HEK293 (cell line): Measurements from ENCODE around the gene KRT15.
A peak's percentile ranks its signal among the peaks of the same experiment; 100 is the strongest.

Experiments
- CTCF ChIA-PET: fragments of 350-600 bp; formaldehyde crosslinking; extraction: SDS; loops from one replicate; lab custom pipeline; 2021; ENCODE audit warnings: antibody characterized with exemption; lab: Yijun Ruan, JAX
- POLR2A ChIA-PET: fragments of 300-600 bp; formaldehyde crosslinking; extraction: SDS; loops from one replicate; lab custom pipeline; 2020; ENCODE audit warnings: antibody characterized with exemption, inconsistent platforms; lab: Yijun Ruan, JAX
- H3K27ac ChIP-seq: fragments of 200-500 bp; sonication (Bioruptor generic); 2 replicates; pipeline ENCODE4 v1.5.1; 2014; ENCODE audit warnings: low read depth, low read length, control low read depth, inconsistent platforms; ENCODE audit errors: extremely low read depth
- H3K36me3 ChIP-seq, 2 experiments: fragments of 200-500 bp in 1 of 2; sonication (Bioruptor generic) in 1 of 2; 1 replicate in 1 of 2; 2 replicates in 1 of 2; pipeline ENCODE4 v1.5.1; 2014 to 2017; ENCODE audit warnings: inconsistent platforms in 2 of 2, low read length in 2 of 2; ENCODE audit not compliant: control insufficient read depth in 2 of 2, insufficient read depth in 1 of 2
- H3K4me1 ChIP-seq: fragments of 200-500 bp; sonication (Bioruptor generic); 2 replicates; pipeline ENCODE4 v1.5.1; 2014; ENCODE audit warnings: mild to moderate bottlenecking, low read length, inconsistent platforms; ENCODE audit not compliant: control insufficient read depth, insufficient read depth
- H3K4me3 ChIP-seq: 2 replicates; pipeline ENCODE4 v1.5.1; 2011; ENCODE audit warnings: low read depth, mild to moderate bottlenecking, control low read depth, low read length, moderate library complexity
- H3K9me3 ChIP-seq: fragments of 200-500 bp; sonication (Bioruptor generic); 2 replicates; pipeline ENCODE4 v1.5.1; 2014; ENCODE audit warnings: low read depth, low read length, inconsistent platforms; ENCODE audit not compliant: control insufficient read depth, insufficient read depth
- INSM2 ChIP-seq: fragments of 450-650 bp; formaldehyde crosslinking; IDR thresholded peaks from 2 replicates; pipeline ENCODE4 v1.5.1; 2016; ENCODE audit warnings: missing biosample characterization, missing genetic modification characterization
- KLF7 ChIP-seq: fragments of 450-650 bp; formaldehyde crosslinking; IDR thresholded peaks from 2 replicates; pipeline ENCODE4 v1.5.1; 2016; ENCODE audit warnings: missing biosample characterization, missing genetic modification characterization, borderline replicate concordance
- KLF8 ChIP-seq: fragments of 450-650 bp; formaldehyde crosslinking; IDR thresholded peaks from 2 replicates; pipeline ENCODE4 v1.5.1; 2016; ENCODE audit warnings: missing biosample characterization, missing genetic modification characterization
- KLF9 ChIP-seq: fragments of 450-650 bp; formaldehyde crosslinking; IDR thresholded peaks from 2 replicates; pipeline ENCODE4 v1.5.1; 2016; ENCODE audit warnings: missing biosample characterization, missing genetic modification characterization, low read depth
- PBX3 ChIP-seq: sonication (generic); formaldehyde crosslinking; IDR thresholded peaks from 2 replicates; pipeline ENCODE4 v1.8.1; 2022; ENCODE audit warnings: mild to moderate bottlenecking, moderate library complexity, missing genetic modification reagents
- RBAK ChIP-seq: fragments of 450-650 bp; formaldehyde crosslinking; IDR thresholded peaks from 2 replicates; pipeline ENCODE4 v1.5.1; 2016; ENCODE audit warnings: missing biosample characterization, missing genetic modification characterization
- SETDB1 ChIP-seq: IDR thresholded peaks from one replicate; pipeline ENCODE4 v1.6.1; 2017; ENCODE audit warnings: mild to moderate bottlenecking, low read length, moderate library complexity, mixed read lengths; ENCODE audit not compliant: insufficient read length
- ZBTB11 ChIP-seq: fragments of 450-650 bp; formaldehyde crosslinking; conservative IDR thresholded peaks from 2 replicates; pipeline ENCODE4 v1.5.1; 2016; ENCODE audit warnings: low read depth, missing biosample characterization, missing genetic modification characterization
- ZIC2 ChIP-seq: fragments of 450-650 bp; formaldehyde crosslinking; IDR thresholded peaks from 2 replicates; pipeline ENCODE4 v1.5.1; 2016; ENCODE audit warnings: missing biosample characterization, missing genetic modification characterization
- ZNF114 ChIP-seq: fragments of 450-650 bp; formaldehyde crosslinking; IDR thresholded peaks from 2 replicates; pipeline ENCODE4 v1.5.0; 2017; ENCODE audit warnings: missing biosample characterization, missing genetic modification characterization
- ZNF155 ChIP-seq: fragments of 450-650 bp; formaldehyde crosslinking; IDR thresholded peaks from 2 replicates; pipeline ENCODE4 v1.5.1; 2016; ENCODE audit warnings: missing biosample characterization, missing genetic modification characterization
- ZNF174 ChIP-seq: fragments of 450-650 bp; formaldehyde crosslinking; IDR thresholded peaks from 2 replicates; pipeline ENCODE4 v1.5.0; 2017; ENCODE audit warnings: missing biosample characterization, mild to moderate bottlenecking, missing genetic modification characterization
- ZNF175 ChIP-seq: fragments of 450-650 bp; formaldehyde crosslinking; IDR thresholded peaks from 2 replicates; pipeline ENCODE4 v1.5.1; 2016; ENCODE audit warnings: missing biosample characterization, missing genetic modification characterization
- ZNF223 ChIP-seq: fragments of 450-650 bp; formaldehyde crosslinking; IDR thresholded peaks from 2 replicates; pipeline ENCODE4 v1.5.1; 2016; ENCODE audit warnings: missing biosample characterization, missing genetic modification characterization
- ZNF274 ChIP-seq, 2 experiments: fragments of 200-500 bp in 1 of 2; fragments of 450-650 bp in 1 of 2; sonication (Bioruptor generic) in 1 of 2; formaldehyde crosslinking in 1 of 2; IDR thresholded peaks; 2 replicates each; pipeline versions ENCODE4 v1.5.1 to v1.6.1; 2014 to 2016; ENCODE audit warnings: borderline replicate concordance in 1 of 2, inconsistent platforms in 1 of 2, low read length in 1 of 2, missing biosample characterization in 1 of 2, missing genetic modification characterization in 1 of 2
- ZNF324 ChIP-seq: fragments of 450-650 bp; formaldehyde crosslinking; IDR thresholded peaks from 2 replicates; pipeline ENCODE4 v1.5.1; 2016; ENCODE audit warnings: missing biosample characterization, missing genetic modification characterization
- ZNF529 ChIP-seq: fragments of 450-650 bp; formaldehyde crosslinking; IDR thresholded peaks from 2 replicates; pipeline ENCODE4 v1.5.1; 2017; ENCODE audit warnings: missing genetic modification characterization, missing biosample characterization; ENCODE audit not compliant: insufficient replicate concordance
- ZNF544 ChIP-seq: fragments of 450-650 bp; formaldehyde crosslinking; IDR thresholded peaks from 2 replicates; pipeline ENCODE4 v1.5.0; 2017; ENCODE audit warnings: missing biosample characterization, missing genetic modification characterization
- ZNF555 ChIP-seq: fragments of 450-650 bp; formaldehyde crosslinking; conservative IDR thresholded peaks from 2 replicates; pipeline ENCODE4 v1.5.1; 2017; ENCODE audit warnings: missing biosample characterization, mild to moderate bottlenecking, missing genetic modification characterization, inconsistent platforms
- ZNF585B ChIP-seq: fragments of 450-650 bp; formaldehyde crosslinking; IDR thresholded peaks from 2 replicates; pipeline ENCODE4 v1.5.1; 2016; ENCODE audit warnings: missing biosample characterization, missing genetic modification characterization
- ZNF639 ChIP-seq: fragments of 450-650 bp; formaldehyde crosslinking; IDR thresholded peaks from 2 replicates; pipeline ENCODE4 v1.5.1; 2016; ENCODE audit warnings: missing biosample characterization, missing genetic modification characterization
- ZNF670 ChIP-seq: fragments of 450-650 bp; formaldehyde crosslinking; IDR thresholded peaks from 2 replicates; pipeline ENCODE4 v1.5.1; 2016; ENCODE audit warnings: missing biosample characterization, missing genetic modification characterization, low read depth
- ZNF76 ChIP-seq: fragments of 450-650 bp; formaldehyde crosslinking; IDR thresholded peaks from 2 replicates; pipeline ENCODE4; 2016; ENCODE audit warnings: low read depth, missing biosample characterization, missing genetic modification characterization, borderline replicate concordance
- ZSCAN16 ChIP-seq: fragments of 450-650 bp; formaldehyde crosslinking; IDR thresholded peaks from 2 replicates; pipeline ENCODE4 v1.5.1; 2016; ENCODE audit warnings: missing biosample characterization, missing genetic modification characterization

The KRT15 gene

GRCh38 chr17:41492771-41493170 lies 25.9 kb downstream of the KRT15 start (continued):
- TF ChIP-seq SETDB1: no peak
- no peak for TF ChIP-seq KLF9 (tag by site-specific recombination)
- no peak for TF ChIP-seq RBAK (tag by site-specific recombination)
- TF ChIP-seq ZNF670 (tag by site-specific recombination): no peak
- TF ChIP-seq ZNF114: no peak
- TF ChIP-seq ZNF155 (tag by site-specific recombination): no peak
- no peak for TF ChIP-seq ZNF324 (tag by site-specific recombination)
- TF ChIP-seq ZNF274 (IDR thresholded peaks at IDR 0.05; ENCODE audit: low read length): no peak
- no peak for TF ChIP-seq ZNF274 (tag by site-specific recombination; IDR thresholded peaks at IDR 0.05; ENCODE audit: borderline replicate concordance)
- no peak for TF ChIP-seq ZSCAN16 (tag by site-specific recombination)
- TF ChIP-seq ZNF544: 0 out of 2 replicates have a peak, but pooled peaks have one; percentile 14
- TF ChIP-seq KLF8 (tag by site-specific recombination): no peak

GRCh38 chr17:41492351-41492750 lies 26.3 kb downstream of the KRT15 start:
- Histone ChIP-seq H3K36me3 (no peaks in the 10 kb centered on the region), H3K4me3 (no peak overlapping the region), H3K27ac (no peak overlapping the region), H3K9me3 (no peaks in the 10 kb centered on the region), H3K4me1 (peaks cover 6% of the 10 kb centered on the region)
- TF ChIP-seq PBX3 (CRISPR knock-in tag) (no peak), ZIC2 (tag by site-specific recombination) (no peak), ZNF174 (tag by site-specific recombination) (no peak), ZNF639 (no peak), ZNF223 (tag by site-specific recombination) (no peak), ZNF76 (tag by site-specific recombination) (no peak), ZNF175 (no peak), ZNF555 (no peak), KLF8 (tag by site-specific recombination) (no peak), ZBTB11 (tag by site-specific recombination) (no peak), ZNF529 (tag by site-specific recombination) (no peak), ZNF585B (tag by site-specific recombination) (no peak), KLF7 (tag by site-specific recombination) (no peak), INSM2 (tag by site-specific recombination) (no peak)
- POLR2A ChIA-PET: no interaction called here
- CTCF ChIA-PET: interaction anchor here (0.7 to 7.3 kb wide), 7 partner anchors 14 to 1221 kb away, joined by 3 to 63 read pairs (median 3); no protein-coding TSS in a partner anchor
